ENCODE data around the gene TOP2B. TPM values are rescaled to one million over a fixed set of nuclear protein-coding genes. Genes with fewer than 3 reads are reported as not detected.

TOP2B gene
- 43.2 and 53.6 TPM in 2 replicates for total RNA-seq

GRCh38 chr3:25664812-25665314 is at the start of gene TOP2B:
TSS of gene TOP2B (minus strand) at chr3:25664907. CDS start at chr3:25664297, 610 bp downstream.
- TF ChIP-seq CTCF (IDR thresholded peaks at IDR 0.05; ENCODE audit: insufficient read depth, low read length, severe bottlenecking), result no peak
- FAIRE-seq (no peak), DNase-seq (ENCODE audit: low read depth) (peak; percentile 89)
- Histone ChIP-seq H3K27me3 (ENCODE audit: control insufficient read depth, insufficient read depth, low read length) (no peaks in the 10 kb centered on the region), H3K36me3 (ENCODE audit: control insufficient read depth, insufficient read depth, low read length) (no peaks in the 10 kb centered on the region), H3K4me3 (ENCODE audit: low read depth, low read length) (peak within 1 kb of the TSS; percentile 80)

- H3K4me3 ChIP-seq (ENCODE audit: low read depth, low read length), result no peak overlapping the region
- no peaks in the 10 kb centered on the region for H3K36me3 ChIP-seq (ENCODE audit: control insufficient read depth, insufficient read depth, low read length)
- FAIRE-seq, result no peak
- TF ChIP-seq CTCF (IDR thresholded peaks at IDR 0.05; ENCODE audit: insufficient read depth, low read length, severe bottlenecking), result no peak
- H3K27me3 ChIP-seq (ENCODE audit: control insufficient read depth, insufficient read depth, low read length), result no peaks in the 10 kb centered on the region
- peak; percentile 78 for DNase-seq (ENCODE audit: low read depth)
Measured at GRCh38 chr3:25713341-25713985, 48.8 kb upstream of the TOP2B start.

- FAIRE-seq (no peak), DNase-seq (ENCODE audit: low read depth) (no peak)
- Histone ChIP-seq H3K4me3 (ENCODE audit: low read depth, low read length) (no peak overlapping the region), H3K27me3 (ENCODE audit: control insufficient read depth, insufficient read depth, low read length) (peaks cover 2% of the 10 kb centered on the region), H3K36me3 (ENCODE audit: control insufficient read depth, insufficient read depth, low read length) (no peaks in the 10 kb centered on the region)
- no peak for TF ChIP-seq CTCF (IDR thresholded peaks at IDR 0.05; ENCODE audit: insufficient read depth, low read length, severe bottlenecking)
Measured at GRCh38 chr3:25711090-25711489, 46.4 kb upstream of the TOP2B start.

GRCh38 chr3:25708036-25708435 is 43.3 kb upstream of the TOP2B start:
- Histone ChIP-seq H3K4me3 (ENCODE audit: low read depth, low read length) (no peak overlapping the region), H3K27me3 (ENCODE audit: control insufficient read depth, insufficient read depth, low read length) (peaks cover 2% of the 10 kb centered on the region), H3K36me3 (ENCODE audit: control insufficient read depth, insufficient read depth, low read length) (no peaks in the 10 kb centered on the region)
- DNase-seq (ENCODE audit: low read depth) (no peak), FAIRE-seq (no peak)
- TF ChIP-seq CTCF (IDR thresholded peaks at IDR 0.05; ENCODE audit: insufficient read depth, low read length, severe bottlenecking), result no peak

- DNase-seq (ENCODE audit: low read depth) (no peak), FAIRE-seq (no peak)
- no peaks in the 10 kb centered on the region for H3K36me3 ChIP-seq (ENCODE audit: control insufficient read depth, insufficient read depth, low read length)
- peaks cover 2% of the 10 kb centered on the region for H3K27me3 ChIP-seq (ENCODE audit: control insufficient read depth, insufficient read depth, low read length)
- TF ChIP-seq CTCF (IDR thresholded peaks at IDR 0.05; ENCODE audit: insufficient read depth, low read length, severe bottlenecking), result no peak
- H3K4me3 ChIP-seq (ENCODE audit: low read depth, low read length), result no peak overlapping the region
Measured at GRCh38 chr3:25707268-25707926, 42.7 kb upstream of the TOP2B start.

All from bronchial epithelial cell (primary cell).